IPS-NIHi11 (cell line): ENCODE measurements around the gene MRM1.

Experiments
- DNase-seq: peaks from one replicate; pipeline ENCODE4 v3.0.0; 2012; ENCODE audit warnings: mixed read lengths, low spot score

Gene MRM1

GRCh38 chr17:36601303-36602029, at the start of gene MRM1:
MRM1 (plus strand) TSS chr17:36601583; CDS start chr17:36601811, 228 bp downstream.
- DNase-seq, result peak; percentile 92

- DNase-seq, result no peak
These were observed 47.9 kb upstream of the MRM1 start for GRCh38 chr17:36553459-36553858.

GRCh38 chr17:36566081-36566480, 35.3 kb upstream of the MRM1 start:
- no peak for DNase-seq

GRCh38 chr17:36575028-36575427, 26.4 kb upstream of the MRM1 start:
- no peak for DNase-seq

GRCh38 chr17:36576793-36577192, 24.6 kb upstream of the MRM1 start:
- no peak for DNase-seq

GRCh38 chr17:36578671-36579070, 22.7 kb upstream of the MRM1 start:
- no peak for DNase-seq

GRCh38 chr17:36583787-36584186, 17.6 kb upstream of the MRM1 start:
- DNase-seq, result no peak

- DNase-seq, result no peak
These were observed 15.2 kb upstream of the MRM1 start for GRCh38 chr17:36586138-36586537.

GRCh38 chr17:36590082-36590481, 11.3 kb upstream of the MRM1 start:
- no peak for DNase-seq

GRCh38 chr17:36591434-36592315, 9.7 kb upstream of the MRM1 start, which contains the start of gene DHRS11:
DHRS11 (plus strand) TSS chr17:36591879; CDS start chr17:36592010, 131 bp downstream.
- DNase-seq, result peak; percentile 100

- DNase-seq, result peak; percentile 70
These were observed 9.1 kb upstream of the MRM1 start for GRCh38 chr17:36592316-36592715.

GRCh38 chr17:36592716-36593321, 8.6 kb upstream of the MRM1 start:
- DNase-seq, result no peak

GRCh38 chr17:36593656-36594316, 7.6 kb upstream of the MRM1 start:
- peak; percentile 11 for DNase-seq

GRCh38 chr17:36594626-36595401, 6.6 kb upstream of the MRM1 start:
- DNase-seq, result no peak

GRCh38 chr17:36597226-36597625, 4.2 kb upstream of the MRM1 start:
- DNase-seq, result no peak

GRCh38 chr17:36597866-36598777, 3.3 kb upstream of the MRM1 start:
- DNase-seq, result no peak

GRCh38 chr17:36598951-36599401, 2.4 kb upstream of the MRM1 start:
- no peak for DNase-seq

- DNase-seq, result no peak
These were observed 1.7 kb upstream of the MRM1 start for GRCh38 chr17:36599546-36600250.

GRCh38 chr17:36600465-36600864, 918 bp upstream of the MRM1 start:
- no peak for DNase-seq

- no peak for DNase-seq
These were observed 464 bp upstream of the MRM1 start for GRCh38 chr17:36600936-36601302.
